GM12878 (cell line): ENCODE data around the gene UCN2. TPM values are rescaled to one million over a fixed set of nuclear protein-coding genes. Genes with fewer than 3 reads are reported as not detected.

ENCODE experiments used
- microRNA counts: library from miRNA; unstranded; fragments of <30 nt; microRNA quantifications from one replicate; lab custom pipeline; 2016
- microRNA-seq: library from miRNA; unstranded; fragments of <30 nt; microRNA quantifications from one replicate; pipeline ENCODE4, GENCODE V29; 2018
- polyA plus RNA-seq, 11 experiments: library from polyadenylated mRNA; depleted of rRNA in 4 of 11; unstranded in 6 of 11; stranded (reverse) in 5 of 11; fragments of >200 nt; fragmentation: Nextera tagmentation in 4 of 11; fragmentation: Illumina TruSeq in 1 of 11; extraction: Ambion mirVana in 4 of 11; extraction: Trizol in 1 of 11; gene quantifications; 1 replicate in 1 of 11; 2 replicates in 10 of 11; pipeline versions ENCODE4 v1.2.1 to v1.2.3, GENCODE V29; 2011 to 2016; ENCODE audit warnings: inconsistent platforms in 2 of 11, missing spikeins in 2 of 11, low read depth in 1 of 11
- small RNA-seq: library from RNA; depleted of rRNA; stranded (forward); fragments of <200 nt; gene quantifications from one replicate; pipeline ENCODE3, GENCODE V24; 2014
- total RNA-seq, 4 experiments: library from RNA; depleted of rRNA in 3 of 4; stranded (reverse); fragments of >200 nt in 3 of 4; fragmentation: Illumina TruSeq in 1 of 4; extraction: Trizol in 1 of 4; gene quantifications; 2 replicates each; pipeline versions ENCODE4 v1.2.1 to v1.2.3, GENCODE V29; 2013 to 2021

Gene UCN2
- total and polyA plus RNA-seq, 10 of the 15 experiments (the other 5 are each of a cell fraction or from before 2014, with no cell fraction given): 0.05 TPM; not detected in 9

MicroRNAs encoded within 50 kb of the gene (microRNA counts, 767-probe panel; counts per million panel counts)
- 55.3 counts per million for microRNA hsa-miR-711 (lab: Ali Mortazavi, UCI)

Small RNAs within 50 kb of the gene (microRNA-seq; reads per million reads assigned to microRNA genes)
- not detected for gene MIR6823
- not detected for gene MIR711

Small RNAs within 50 kb of the gene (small RNA-seq; reads per million reads assigned to genes)
- not detected for gene MIR6823

Other genes with a start within 250 kb of the UCN2 start
Only the 7 nearest of the 15 such genes appear.
- 86.6 and 87.9 TPM in 2 replicates for gene SHISA5, start 59.6 kb downstream of the UCN2 start, total RNA-seq (2014; rRNA removed)
- gene SHISA5, start 59.6 kb downstream of the UCN2 start, total RNA-seq (2014; rRNA removed; fragmentation: Illumina TruSeq; extraction: Trizol): 48.7 and 54.5 TPM in 2 replicates
- 86.7 and 94.3 TPM in 2 replicates for gene SHISA5, start 59.6 kb downstream of the UCN2 start, total RNA-seq (2021)
- gene SHISA5, start 59.6 kb downstream of the UCN2 start, polyA plus RNA-seq (2011; rRNA removed): 31.7 and 62.3 TPM in 2 replicates
- gene SHISA5, start 59.6 kb downstream of the UCN2 start, polyA plus RNA-seq (2014; fragmentation: Illumina TruSeq; extraction: Trizol): 21.8 and 49.5 TPM in 2 replicates
- gene SHISA5, start 59.6 kb downstream of the UCN2 start, polyA plus RNA-seq (2014; fragmentation: Nextera tagmentation; extraction: Ambion mirVana): 10 to 100 TPM; 17.1 to 18.7 TPM
- 72.3 and 83.0 TPM in 2 replicates for gene SHISA5, start 59.6 kb downstream of the UCN2 start, polyA plus RNA-seq (2014; rRNA removed)
- gene SHISA5, start 59.6 kb downstream of the UCN2 start, polyA plus RNA-seq (2016; fragmentation: Nextera tagmentation; extraction: Ambion mirVana): 100 to 1,000 TPM; 134 to 148 TPM
- 8.6 and 10.1 TPM in 2 replicates for gene PFKFB4, start 7.0 kb downstream of the UCN2 start, total RNA-seq (2014; rRNA removed)
- gene PFKFB4, start 7.0 kb downstream of the UCN2 start, total RNA-seq (2014; rRNA removed; fragmentation: Illumina TruSeq; extraction: Trizol): 5.6 and 6.9 TPM in 2 replicates
- gene PFKFB4, start 7.0 kb downstream of the UCN2 start, total RNA-seq (2021): 8.0 and 9.8 TPM in 2 replicates
- 69.6 and 89.1 TPM in 2 replicates for gene PFKFB4, start 7.0 kb downstream of the UCN2 start, polyA plus RNA-seq (2011; rRNA removed)
- gene PFKFB4, start 7.0 kb downstream of the UCN2 start, polyA plus RNA-seq (2014; fragmentation: Illumina TruSeq; extraction: Trizol): 4.9 and 9.3 TPM in 2 replicates
- gene PFKFB4, start 7.0 kb downstream of the UCN2 start, polyA plus RNA-seq (2014; fragmentation: Nextera tagmentation; extraction: Ambion mirVana): under 1 TPM; 0.37 to 0.53 TPM
- gene PFKFB4, start 7.0 kb downstream of the UCN2 start, polyA plus RNA-seq (2014; rRNA removed): 5.3 and 6.3 TPM in 2 replicates
- gene PFKFB4, start 7.0 kb downstream of the UCN2 start, polyA plus RNA-seq (2016; fragmentation: Nextera tagmentation; extraction: Ambion mirVana): 1 to 10 TPM; 1.2 to 2.3 TPM
- gene COL7A1, start 31.5 kb upstream of the UCN2 start, total RNA-seq (2014; rRNA removed): 0.11 and 0.23 TPM in 2 replicates
- gene COL7A1, start 31.5 kb upstream of the UCN2 start, total RNA-seq (2014; rRNA removed; fragmentation: Illumina TruSeq; extraction: Trizol): 0.28 and 0.31 TPM in 2 replicates
- 0.64 and 1.9 TPM in 2 replicates for gene COL7A1, start 31.5 kb upstream of the UCN2 start, total RNA-seq (2021)
- gene COL7A1, start 31.5 kb upstream of the UCN2 start, polyA plus RNA-seq (2011; rRNA removed): 0.32 and 1.4 TPM in 2 replicates
- gene COL7A1, start 31.5 kb upstream of the UCN2 start, polyA plus RNA-seq (2014; fragmentation: Illumina TruSeq; extraction: Trizol): 0.24 TPM in 1 of 2 replicates, not detected in the other
- gene COL7A1, start 31.5 kb upstream of the UCN2 start, polyA plus RNA-seq (2014; fragmentation: Nextera tagmentation; extraction: Ambion mirVana): under 1 TPM in 1 of 2 experiments, not detected in 1; 0.24 TPM
- gene COL7A1, start 31.5 kb upstream of the UCN2 start, polyA plus RNA-seq (2014; rRNA removed): 1.0 and 1.3 TPM in 2 replicates
- under 1 TPM; 0.01 to 0.29 TPM for gene COL7A1, start 31.5 kb upstream of the UCN2 start, polyA plus RNA-seq (2016; fragmentation: Nextera tagmentation; extraction: Ambion mirVana)
- gene UQCRC1, start 45.9 kb upstream of the UCN2 start, total RNA-seq (2014; rRNA removed): 220 and 233 TPM in 2 replicates
- gene UQCRC1, start 45.9 kb upstream of the UCN2 start, total RNA-seq (2014; rRNA removed; fragmentation: Illumina TruSeq; extraction: Trizol): 210 and 214 TPM in 2 replicates
- gene UQCRC1, start 45.9 kb upstream of the UCN2 start, total RNA-seq (2021): 254 and 259 TPM in 2 replicates
- gene UQCRC1, start 45.9 kb upstream of the UCN2 start, polyA plus RNA-seq (2011; rRNA removed): 274 and 426 TPM in 2 replicates
- gene UQCRC1, start 45.9 kb upstream of the UCN2 start, polyA plus RNA-seq (2014; fragmentation: Illumina TruSeq; extraction: Trizol): 161 and 223 TPM in 2 replicates
- gene UQCRC1, start 45.9 kb upstream of the UCN2 start, polyA plus RNA-seq (2014; fragmentation: Nextera tagmentation; extraction: Ambion mirVana): 100 to 1,000 TPM; 116 to 188 TPM
- 197 and 221 TPM in 2 replicates for gene UQCRC1, start 45.9 kb upstream of the UCN2 start, polyA plus RNA-seq (2014; rRNA removed)
- gene UQCRC1, start 45.9 kb upstream of the UCN2 start, polyA plus RNA-seq (2016; fragmentation: Nextera tagmentation; extraction: Ambion mirVana): 100 to 1,000 TPM; 374 to 394 TPM
- gene TMEM89, start 58.0 kb upstream of the UCN2 start, total RNA-seq (2014; rRNA removed): not detected in 2 replicates
- gene TMEM89, start 58.0 kb upstream of the UCN2 start, total RNA-seq (2014; rRNA removed; fragmentation: Illumina TruSeq; extraction: Trizol): not detected in 2 replicates
- not detected in 2 replicates for gene TMEM89, start 58.0 kb upstream of the UCN2 start, total RNA-seq (2021)
- not detected in 2 replicates for gene TMEM89, start 58.0 kb upstream of the UCN2 start, polyA plus RNA-seq (2011; rRNA removed)
- gene TMEM89, start 58.0 kb upstream of the UCN2 start, polyA plus RNA-seq (2014; fragmentation: Illumina TruSeq; extraction: Trizol): not detected in 2 replicates
- not detected for gene TMEM89, start 58.0 kb upstream of the UCN2 start, polyA plus RNA-seq (2014; fragmentation: Nextera tagmentation; extraction: Ambion mirVana)
- not detected in 2 replicates for gene TMEM89, start 58.0 kb upstream of the UCN2 start, polyA plus RNA-seq (2014; rRNA removed)
- gene TMEM89, start 58.0 kb upstream of the UCN2 start, polyA plus RNA-seq (2016; fragmentation: Nextera tagmentation; extraction: Ambion mirVana): not detected
- 17.1 and 17.8 TPM in 2 replicates for gene SLC26A6, start 71.7 kb upstream of the UCN2 start, total RNA-seq (2014; rRNA removed)
- 7.2 and 7.8 TPM in 2 replicates for gene SLC26A6, start 71.7 kb upstream of the UCN2 start, total RNA-seq (2014; rRNA removed; fragmentation: Illumina TruSeq; extraction: Trizol)
- gene SLC26A6, start 71.7 kb upstream of the UCN2 start, total RNA-seq (2021): 18.8 and 24.9 TPM in 2 replicates
- gene SLC26A6, start 71.7 kb upstream of the UCN2 start, polyA plus RNA-seq (2011; rRNA removed): 10.5 and 16.5 TPM in 2 replicates
- 8.9 and 11.9 TPM in 2 replicates for gene SLC26A6, start 71.7 kb upstream of the UCN2 start, polyA plus RNA-seq (2014; fragmentation: Illumina TruSeq; extraction: Trizol)
- 1 to 10 TPM; 2.1 to 2.9 TPM for gene SLC26A6, start 71.7 kb upstream of the UCN2 start, polyA plus RNA-seq (2014; fragmentation: Nextera tagmentation; extraction: Ambion mirVana)
- 20.6 and 22.5 TPM in 2 replicates for gene SLC26A6, start 71.7 kb upstream of the UCN2 start, polyA plus RNA-seq (2014; rRNA removed)
- 10 to 100 TPM; 11.2 to 14.7 TPM for gene SLC26A6, start 71.7 kb upstream of the UCN2 start, polyA plus RNA-seq (2016; fragmentation: Nextera tagmentation; extraction: Ambion mirVana)
- gene CELSR3, start 99.1 kb upstream of the UCN2 start, total RNA-seq (2014; rRNA removed): 0.82 and 0.96 TPM in 2 replicates
- 0.37 and 0.58 TPM in 2 replicates for gene CELSR3, start 99.1 kb upstream of the UCN2 start, total RNA-seq (2014; rRNA removed; fragmentation: Illumina TruSeq; extraction: Trizol)
- gene CELSR3, start 99.1 kb upstream of the UCN2 start, total RNA-seq (2021): 1.6 TPM in 2 replicates
- gene CELSR3, start 99.1 kb upstream of the UCN2 start, polyA plus RNA-seq (2011; rRNA removed): 0.65 and 1.1 TPM in 2 replicates
- 0.48 and 0.56 TPM in 2 replicates for gene CELSR3, start 99.1 kb upstream of the UCN2 start, polyA plus RNA-seq (2014; fragmentation: Illumina TruSeq; extraction: Trizol)
- under 1 TPM; 0.08 to 0.18 TPM for gene CELSR3, start 99.1 kb upstream of the UCN2 start, polyA plus RNA-seq (2014; fragmentation: Nextera tagmentation; extraction: Ambion mirVana)
- gene CELSR3, start 99.1 kb upstream of the UCN2 start, polyA plus RNA-seq (2014; rRNA removed): 1.2 and 1.6 TPM in 2 replicates
- gene CELSR3, start 99.1 kb upstream of the UCN2 start, polyA plus RNA-seq (2016; fragmentation: Nextera tagmentation; extraction: Ambion mirVana): under 1 TPM; 0.34 to 0.35 TPM